GM21619 (cell line): Measurements from ENCODE around the gene ANKRD11.
"Not testable (repeated sequence)": the region's sequence is repeated elsewhere in the genome, so short reads cannot be mapped to it uniquely, and the experiment has no call there.

ENCODE experiments used
- ATAC-seq: cut with Tn5 transposase; IDR thresholded peaks from one replicate; pipeline ENCODE4 v1.9.1; 2021; ENCODE audit not compliant: unreplicated experiment

The ANKRD11 gene

DNA sequence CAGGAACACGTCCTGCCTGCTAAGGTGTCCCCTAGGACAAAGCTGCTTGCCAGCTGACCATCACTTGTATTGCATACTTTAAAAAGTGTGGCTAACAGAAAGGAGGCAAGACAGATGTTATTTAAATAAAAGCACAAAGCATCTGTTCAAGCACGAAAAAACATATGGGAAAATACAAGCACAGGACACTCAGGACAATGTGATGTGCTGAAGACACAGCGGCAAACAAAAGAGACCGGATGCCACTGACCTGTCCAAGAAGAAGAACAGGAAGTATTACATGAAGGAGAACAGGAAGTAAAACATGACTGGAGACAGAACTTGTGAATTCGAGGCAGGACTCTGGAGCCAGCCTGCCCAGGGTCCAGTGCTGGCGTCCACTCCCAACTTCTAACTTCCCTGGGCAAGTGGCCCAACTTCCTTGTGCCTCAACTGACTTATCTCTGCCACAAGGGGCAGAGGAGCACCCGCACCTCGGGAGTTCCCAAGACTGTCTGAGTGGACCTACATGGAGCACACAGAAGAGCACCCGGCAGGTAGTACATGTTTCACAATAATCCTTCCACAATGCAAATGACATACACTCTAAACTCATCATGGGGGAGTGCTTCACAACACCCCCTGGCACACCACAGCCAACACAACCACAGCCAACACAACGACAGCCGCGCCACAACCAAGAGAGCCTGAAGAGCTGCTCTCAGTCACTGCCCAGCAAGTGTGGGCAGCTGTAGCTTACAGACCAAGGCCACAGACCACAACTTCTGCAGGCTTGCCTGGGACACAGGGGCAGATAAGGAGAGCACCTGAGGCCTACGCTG is 36.6 kb downstream of the ANKRD11 start:
- no peak for ATAC-seq

DNA sequence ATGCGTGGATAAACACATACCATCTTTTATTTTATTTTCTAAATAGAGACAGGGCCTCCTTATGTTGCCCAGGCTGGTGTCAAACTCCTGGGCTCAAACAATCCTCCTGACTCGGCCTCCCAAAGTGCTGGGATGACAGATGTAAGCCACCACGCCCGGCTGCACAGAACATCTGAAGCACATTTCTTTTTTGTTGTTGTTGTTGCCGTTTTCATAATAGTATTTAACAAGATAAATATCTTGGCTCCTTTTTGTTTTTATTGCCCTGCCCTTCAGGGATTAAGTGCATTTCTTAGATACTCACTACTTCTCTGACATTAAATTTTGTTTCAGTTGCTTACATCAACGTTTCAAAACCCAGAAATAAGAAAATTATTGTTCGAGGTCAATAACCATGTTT is 37.4 kb downstream of the ANKRD11 start:
- no peak for ATAC-seq

DNA sequence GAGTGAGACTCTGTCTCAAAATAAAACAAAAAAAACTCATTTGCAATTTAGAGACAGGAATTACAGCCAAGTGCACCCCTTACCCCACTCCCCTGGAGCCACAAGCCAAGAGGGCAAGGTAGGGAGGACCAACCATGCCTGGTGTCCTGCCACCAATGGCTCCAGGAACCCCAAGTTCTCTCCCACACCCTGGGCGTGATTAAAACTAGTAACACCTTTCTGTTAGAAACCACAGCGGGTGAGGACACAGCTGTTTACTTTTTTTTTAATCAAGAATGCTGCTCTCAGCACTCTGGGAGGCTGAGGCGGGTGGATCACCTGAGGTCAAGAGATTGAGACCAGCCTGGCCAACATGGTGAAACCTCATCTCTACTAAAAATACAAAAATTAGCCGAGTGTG is 38.1 kb downstream of the ANKRD11 start:
- ATAC-seq = no peak

DNA sequence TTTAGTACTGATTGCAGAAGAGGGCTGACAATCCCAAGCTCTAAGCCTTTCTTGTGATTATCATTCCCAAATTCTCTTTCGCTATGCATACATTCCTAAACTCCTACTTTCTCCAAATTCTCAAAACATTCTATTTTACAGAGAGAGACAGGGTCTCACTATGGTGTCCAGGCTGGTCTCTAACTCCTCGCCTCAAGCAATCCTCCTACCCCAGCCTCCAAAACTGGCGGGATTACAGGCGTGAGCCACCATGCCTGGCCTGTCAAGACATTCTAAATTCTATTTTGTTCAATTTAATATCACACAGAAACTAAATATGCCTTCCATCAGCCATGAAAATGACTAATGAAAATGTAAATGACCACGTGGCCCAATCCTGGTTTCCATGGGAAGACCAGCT is 39.8 kb downstream of the ANKRD11 start:
- ATAC-seq = no peak

DNA sequence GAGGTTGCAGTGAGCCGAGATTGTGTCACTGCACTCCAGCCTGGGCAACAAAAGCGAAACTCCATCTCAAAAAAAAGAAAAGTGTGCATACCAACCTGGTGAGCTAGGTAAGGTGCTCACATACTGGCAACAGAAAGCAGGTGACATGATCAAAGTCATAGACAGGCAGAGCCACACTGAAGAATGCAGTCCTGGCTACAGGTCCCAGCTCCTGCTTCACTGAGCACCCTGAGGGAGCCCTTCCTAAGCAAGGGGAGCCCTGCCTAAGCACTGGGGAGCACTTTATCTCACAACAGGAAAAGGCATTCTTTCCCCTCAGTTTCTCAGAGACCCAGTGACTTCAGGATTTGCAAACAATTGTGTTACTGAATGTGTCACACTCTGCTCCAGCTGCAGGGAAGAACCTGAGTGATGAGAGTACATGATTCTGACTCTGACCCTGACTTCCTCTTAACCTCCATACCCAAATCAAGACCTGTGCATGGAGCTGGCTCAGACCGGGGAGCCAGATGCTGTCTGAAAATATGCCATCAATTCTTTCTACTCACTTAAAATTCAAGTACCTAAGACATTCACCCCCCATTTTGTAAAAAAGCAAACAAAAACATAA is 40.5 kb downstream of the ANKRD11 start:
- no peak for ATAC-seq

DNA sequence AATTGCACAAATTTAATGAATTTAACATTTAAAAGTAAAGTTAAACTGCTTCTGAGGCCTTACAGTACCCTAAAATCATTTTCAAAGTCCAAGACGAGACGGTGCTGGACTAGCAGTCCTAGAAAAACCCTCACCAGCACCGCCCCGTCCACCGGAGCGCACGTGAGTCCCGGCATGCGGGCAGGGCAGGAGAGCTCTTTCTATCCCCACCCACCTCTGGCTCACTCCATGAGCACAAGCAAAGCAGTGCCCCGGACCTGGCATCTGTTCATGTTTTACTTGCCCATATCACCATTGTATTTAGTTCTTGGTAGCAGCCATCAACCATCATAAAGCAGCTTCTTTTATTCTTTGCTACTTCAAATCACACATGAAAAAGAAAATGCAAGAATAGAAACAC is 41.7 kb downstream of the ANKRD11 start:
- no peak for ATAC-seq

DNA sequence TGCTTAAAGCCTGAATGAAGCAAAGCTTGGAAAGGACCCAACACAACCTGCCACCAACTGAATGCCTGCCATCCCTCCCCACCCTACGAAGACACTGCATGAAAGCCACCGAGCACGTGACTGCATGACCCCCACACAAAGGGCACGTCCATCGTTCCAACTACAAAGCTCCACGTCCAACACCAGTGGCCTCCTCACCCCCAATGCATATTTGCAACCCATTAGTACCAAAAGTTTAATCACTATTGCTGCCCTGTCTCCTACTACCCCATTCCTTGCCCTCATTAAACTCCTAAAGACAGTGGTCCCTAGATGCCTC is 43.4 kb downstream of the ANKRD11 start:
- ATAC-seq = no peak

DNA sequence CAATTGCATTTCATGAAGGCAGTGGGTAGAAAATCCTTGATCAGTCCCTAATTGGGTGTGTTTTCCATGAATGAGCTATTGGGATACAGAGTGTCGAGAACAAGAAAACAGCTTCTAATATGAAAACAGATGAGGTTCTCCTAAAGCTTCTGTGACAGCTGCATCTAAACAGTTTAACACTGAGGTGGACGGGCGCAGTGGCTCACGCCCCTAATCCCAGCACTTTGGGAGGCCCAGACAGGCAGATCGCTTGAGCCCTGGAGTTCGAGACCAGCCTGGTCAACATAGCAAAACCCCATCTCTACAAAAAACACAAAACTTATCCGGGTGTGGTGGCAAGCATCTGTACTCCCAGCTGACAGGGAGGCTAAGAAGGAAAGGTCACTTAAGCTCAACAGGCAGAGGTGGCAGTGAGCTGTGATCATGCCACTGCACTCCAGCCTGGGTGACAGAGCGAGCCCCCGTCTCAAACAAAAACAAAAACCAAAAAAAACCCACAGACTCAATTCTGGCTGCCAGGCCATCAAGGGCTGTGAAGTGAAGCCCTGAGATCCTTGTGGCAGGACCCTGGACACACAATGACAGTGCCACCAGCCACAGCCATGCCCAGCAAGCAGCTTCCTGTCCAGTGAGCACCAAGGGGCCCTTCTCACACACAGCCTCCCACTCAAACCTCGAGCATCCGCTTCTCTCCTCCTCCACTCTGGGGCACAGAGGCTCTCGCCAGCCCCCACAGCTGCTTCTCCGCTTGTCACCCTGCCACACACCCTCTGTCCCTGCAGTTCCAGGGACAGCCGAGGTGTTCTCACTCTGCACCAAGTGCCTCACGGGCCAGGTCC is 44.0 kb downstream of the ANKRD11 start:
- ATAC-seq = no peak

DNA sequence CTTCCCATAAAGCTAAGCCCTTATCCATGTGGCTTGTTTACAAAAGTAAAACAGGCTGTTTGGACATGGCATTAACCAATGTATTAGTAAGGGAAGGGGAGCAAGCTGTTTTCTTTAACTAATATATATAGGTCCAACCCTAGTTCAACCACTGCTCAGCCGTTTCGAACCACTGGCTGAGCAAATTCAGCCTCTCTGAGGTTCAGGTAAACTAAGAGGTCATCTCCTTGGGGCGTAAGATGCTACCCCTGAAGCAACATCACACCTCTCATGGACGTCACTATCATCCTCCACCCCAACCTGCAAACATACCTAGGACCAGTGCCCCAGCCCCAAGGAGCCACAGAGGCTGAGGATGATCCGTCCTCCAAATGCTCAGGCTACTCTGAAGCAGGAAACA is 45.2 kb downstream of the ANKRD11 start:
- no peak for ATAC-seq

DNA sequence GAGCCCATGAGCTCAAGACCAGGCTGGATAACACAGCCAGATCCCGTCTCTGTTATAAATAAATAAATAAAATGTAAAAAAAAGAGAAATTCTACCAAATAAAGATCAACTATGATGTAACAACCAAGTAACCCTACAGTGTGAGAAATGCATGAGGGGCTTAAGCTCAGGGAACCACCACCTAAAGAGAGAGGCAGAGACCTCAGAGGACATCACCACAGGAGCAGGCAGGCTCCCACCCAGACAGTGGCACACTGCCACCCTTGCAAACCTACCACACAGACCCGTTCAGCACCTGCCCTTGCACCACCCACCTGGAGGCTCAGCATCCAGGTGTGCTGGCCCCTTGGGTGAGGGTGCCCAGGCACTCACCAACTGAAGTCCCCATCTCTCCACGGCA is 45.6 kb downstream of the ANKRD11 start:
- no peak for ATAC-seq

DNA sequence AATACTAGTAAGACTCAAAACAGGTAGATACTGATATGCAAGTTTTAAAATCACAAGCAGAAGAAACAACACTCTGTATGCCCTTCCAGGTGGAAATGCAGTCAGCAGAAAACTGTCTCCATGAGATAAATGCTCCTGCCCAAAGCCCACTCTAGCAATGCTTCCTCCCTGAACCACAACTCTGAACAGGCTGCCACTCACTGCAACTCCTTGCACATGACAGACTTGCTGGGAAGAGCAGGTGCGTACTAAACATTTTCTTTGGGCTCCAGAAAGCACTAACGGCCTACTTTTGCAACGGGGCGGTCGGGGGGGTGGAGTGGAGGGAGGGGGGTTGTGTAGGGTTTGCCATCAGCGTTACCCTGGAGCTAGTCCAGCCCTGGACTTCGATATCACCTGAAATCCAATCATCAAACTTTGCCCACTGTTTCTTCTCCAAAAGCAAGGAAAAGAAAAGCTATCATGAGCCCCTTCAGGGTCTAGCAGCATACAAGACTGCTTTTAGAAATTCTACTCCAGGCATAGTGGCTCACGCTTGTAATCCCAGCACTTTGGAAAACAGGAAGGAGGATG is 46.1 kb downstream of the ANKRD11 start:
- ATAC-seq = no peak

DNA sequence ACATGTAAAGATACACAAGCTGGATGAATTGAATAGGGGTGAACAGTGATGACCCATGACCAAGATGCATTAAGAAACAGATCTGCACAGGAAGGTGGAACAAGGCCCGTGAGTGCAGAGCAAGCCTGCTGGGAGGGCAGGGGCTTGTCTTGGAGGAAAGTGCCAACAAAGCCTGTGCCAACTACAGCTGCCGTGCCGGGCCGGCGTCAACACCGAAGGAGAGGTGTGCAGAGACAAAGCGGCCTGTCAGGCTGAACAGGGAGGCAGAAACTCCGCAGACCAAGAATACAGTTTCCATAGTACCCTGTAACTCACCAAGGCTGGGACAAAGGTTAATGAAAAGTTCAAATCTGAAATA is 46.7 kb downstream of the ANKRD11 start:
- no peak for ATAC-seq

DNA sequence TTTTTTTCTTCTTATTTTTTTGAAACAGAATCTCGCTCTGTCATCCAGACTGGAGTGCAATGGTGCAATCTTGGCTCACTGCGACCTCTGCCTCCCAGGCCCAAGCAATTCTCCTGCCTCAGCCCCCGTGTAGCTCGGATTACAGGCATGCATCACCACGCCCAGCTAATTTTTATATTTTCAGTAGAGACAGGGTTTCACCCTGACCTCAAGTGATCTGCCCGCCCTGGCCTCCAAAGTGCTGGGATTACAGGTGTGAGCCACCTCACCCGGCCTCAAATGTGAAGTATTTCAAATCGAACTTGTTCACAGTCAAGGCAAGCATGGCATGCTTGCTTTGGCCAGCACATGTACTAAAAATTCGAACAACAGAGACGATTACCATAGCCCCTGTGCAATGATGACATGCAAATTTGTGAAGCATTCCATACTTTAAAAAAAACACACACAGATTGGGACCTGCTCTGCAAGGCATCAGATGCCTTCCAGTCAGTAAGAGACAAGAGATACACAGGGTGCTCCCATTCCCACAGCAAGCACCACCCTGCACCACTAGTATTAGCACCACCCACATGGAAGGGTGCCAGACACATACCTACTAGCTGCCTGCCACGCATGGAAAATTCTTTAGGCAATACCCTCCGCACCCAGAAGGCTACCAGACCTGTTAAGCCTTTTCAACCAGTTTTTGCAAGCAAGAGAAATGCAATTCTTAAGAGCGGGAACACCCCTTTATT is 47.2 kb downstream of the ANKRD11 start:
- ATAC-seq = no peak

DNA sequence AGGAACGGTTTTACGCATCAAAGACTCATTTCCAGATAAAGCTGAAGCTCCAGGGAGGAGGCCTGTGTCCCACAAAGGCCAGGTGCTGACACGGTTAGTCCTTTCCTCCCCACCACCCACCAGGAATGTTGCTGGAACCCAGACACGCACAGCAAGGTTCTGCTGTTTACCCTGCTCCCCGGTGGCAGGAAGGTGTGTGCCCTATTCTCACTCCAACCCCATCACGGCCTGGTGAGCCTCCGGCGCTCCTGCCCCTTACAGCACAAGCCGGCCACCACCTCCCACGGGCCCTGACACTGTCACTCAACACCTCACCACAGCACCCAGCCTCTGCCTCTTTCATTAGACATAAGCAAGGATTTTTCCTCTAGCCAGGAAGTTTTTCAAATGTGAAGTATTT is 47.8 kb downstream of the ANKRD11 start:
- no peak for ATAC-seq

DNA sequence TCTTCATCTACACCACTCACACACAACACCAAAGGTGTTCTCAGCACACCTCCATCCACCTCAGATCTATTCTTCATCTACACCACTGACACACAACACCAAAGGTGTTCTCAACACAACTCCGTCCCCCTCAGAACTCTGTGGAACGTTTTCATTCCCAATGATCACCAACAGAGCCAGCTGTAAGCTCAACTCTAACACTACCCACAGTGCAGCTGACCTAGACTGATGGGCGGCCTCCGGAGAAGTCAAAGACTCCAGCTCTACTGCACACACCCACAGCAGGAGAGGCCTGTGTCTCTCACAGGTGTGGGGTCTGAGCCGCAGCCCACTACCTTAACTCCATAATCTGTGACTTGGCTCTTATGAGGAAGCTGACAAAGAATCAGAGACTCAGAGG is 50.7 kb downstream of the ANKRD11 start:
- no peak for ATAC-seq

DNA sequence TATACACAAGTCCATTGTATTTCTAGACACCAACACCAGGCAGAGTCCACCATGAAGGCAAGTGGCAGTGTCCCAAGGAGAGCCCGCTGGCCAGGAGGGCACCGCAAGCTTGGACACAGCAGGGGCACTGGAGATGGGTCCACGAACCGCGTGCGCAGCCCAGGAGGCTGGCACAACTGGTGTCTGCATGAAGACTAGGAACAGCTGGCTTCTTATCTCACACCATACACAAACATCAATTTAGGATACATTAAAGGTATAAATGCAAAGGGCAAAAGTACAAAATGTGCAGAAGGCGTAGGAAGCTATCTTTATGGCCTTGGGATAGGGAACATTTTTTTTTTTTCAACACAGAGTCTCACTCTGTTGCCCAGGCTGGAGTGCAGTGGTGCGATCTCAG is 52.4 kb downstream of the ANKRD11 start:
- no peak for ATAC-seq

DNA sequence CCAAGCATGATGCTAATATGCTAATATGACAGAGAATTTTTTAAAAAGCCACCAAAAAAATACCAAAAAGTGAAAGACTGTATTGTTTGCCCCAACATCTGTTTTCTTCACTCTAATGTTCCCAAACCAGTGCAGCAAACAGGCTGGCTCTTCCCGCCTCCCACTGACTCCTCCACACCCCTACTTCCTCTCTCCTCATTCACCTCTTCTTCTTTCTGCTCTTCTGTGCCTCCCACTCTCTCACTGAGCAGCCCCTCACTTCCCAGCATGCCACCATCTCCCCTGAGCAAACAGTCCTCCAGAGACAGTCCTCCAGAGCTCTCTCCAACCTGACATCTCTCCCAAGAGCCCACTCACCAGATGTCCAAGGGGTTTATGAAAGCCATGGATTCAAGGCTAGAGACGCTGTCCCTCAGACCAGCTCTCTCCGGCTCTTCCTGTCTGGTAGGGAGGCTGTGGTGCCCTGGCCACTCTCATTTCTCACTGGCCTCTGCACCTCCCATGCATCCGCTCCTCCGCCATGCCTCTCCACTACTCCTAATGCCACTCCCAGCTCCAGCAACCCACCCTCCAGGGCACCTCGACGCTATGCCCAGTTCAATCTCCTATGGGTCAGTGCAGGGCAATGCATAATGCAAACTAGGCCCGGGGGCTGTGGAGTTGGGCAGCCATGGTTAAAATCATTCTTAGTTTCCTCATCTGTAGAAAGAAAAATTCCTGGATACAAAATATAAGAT is 52.9 kb downstream of the ANKRD11 start:
- ATAC-seq = no peak

DNA sequence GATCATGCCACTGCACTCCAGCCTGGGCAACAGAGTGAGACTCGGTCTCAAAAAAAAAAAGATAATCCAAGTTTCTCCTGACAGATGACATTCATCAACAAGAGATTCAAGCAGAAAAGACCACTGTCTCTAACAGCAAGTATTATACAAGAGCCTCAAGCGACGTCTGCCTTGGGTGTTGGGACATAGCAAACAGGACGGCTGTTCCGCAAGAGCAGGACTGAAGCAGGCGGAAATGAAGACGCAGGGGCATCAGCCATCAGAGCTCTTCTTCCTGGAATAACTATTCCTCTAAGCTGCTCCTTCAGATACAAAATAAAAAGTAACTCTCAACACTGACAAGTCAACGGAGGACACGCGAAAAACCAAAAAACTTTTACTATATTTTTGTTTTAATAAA is 54.0 kb downstream of the ANKRD11 start:
- ATAC-seq = no peak

DNA sequence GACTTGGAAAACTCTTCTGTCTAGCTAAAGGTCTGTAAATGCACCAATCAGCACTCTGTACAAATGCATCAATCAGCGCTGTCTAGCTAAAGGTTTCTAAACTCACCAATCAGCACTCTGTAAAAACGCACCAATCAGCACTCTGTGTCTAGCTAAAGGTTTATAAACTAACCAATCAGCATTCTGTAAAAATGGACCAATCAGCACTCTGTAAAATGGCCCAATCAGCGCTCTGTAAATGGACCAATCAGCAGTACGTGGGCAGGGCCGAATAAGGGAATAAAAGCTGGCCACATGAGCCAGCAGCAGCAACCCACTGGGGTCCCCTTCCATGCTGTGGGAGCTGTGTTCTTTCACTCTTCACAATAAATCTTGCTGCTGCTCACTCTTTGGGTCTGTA is 55.3 kb downstream of the ANKRD11 start:
- not testable (repeated sequence) for ATAC-seq

DNA sequence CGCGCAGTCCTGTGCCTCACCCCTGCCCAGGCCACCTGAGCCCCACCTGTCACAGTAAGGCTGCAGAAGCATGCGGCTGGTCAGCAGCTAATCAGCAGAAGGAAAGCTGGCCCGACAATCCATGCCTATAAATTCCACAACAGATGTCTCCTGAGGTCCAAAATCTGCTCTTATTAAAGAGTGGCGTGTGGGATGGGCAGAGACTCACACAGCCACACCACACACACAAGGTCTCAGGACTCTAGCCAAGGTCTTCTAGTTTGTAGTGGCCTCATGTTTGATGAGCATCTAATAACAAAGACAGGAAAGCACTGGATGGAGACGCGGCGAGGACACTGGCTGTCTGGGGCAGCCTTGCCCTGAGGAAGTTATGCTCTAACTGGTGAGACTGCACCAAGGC is 55.9 kb downstream of the ANKRD11 start:
- no peak for ATAC-seq
